CD4-positive, alpha-beta T cell treated with Interleukin-15 for 1 hour (primary cell): ENCODE results near the gene IL27RA.

ENCODE experiments used
- DNase-seq: peaks from one replicate; pipeline ENCODE4 v3.0.0-alpha.2; 2020

The IL27RA gene

DNA sequence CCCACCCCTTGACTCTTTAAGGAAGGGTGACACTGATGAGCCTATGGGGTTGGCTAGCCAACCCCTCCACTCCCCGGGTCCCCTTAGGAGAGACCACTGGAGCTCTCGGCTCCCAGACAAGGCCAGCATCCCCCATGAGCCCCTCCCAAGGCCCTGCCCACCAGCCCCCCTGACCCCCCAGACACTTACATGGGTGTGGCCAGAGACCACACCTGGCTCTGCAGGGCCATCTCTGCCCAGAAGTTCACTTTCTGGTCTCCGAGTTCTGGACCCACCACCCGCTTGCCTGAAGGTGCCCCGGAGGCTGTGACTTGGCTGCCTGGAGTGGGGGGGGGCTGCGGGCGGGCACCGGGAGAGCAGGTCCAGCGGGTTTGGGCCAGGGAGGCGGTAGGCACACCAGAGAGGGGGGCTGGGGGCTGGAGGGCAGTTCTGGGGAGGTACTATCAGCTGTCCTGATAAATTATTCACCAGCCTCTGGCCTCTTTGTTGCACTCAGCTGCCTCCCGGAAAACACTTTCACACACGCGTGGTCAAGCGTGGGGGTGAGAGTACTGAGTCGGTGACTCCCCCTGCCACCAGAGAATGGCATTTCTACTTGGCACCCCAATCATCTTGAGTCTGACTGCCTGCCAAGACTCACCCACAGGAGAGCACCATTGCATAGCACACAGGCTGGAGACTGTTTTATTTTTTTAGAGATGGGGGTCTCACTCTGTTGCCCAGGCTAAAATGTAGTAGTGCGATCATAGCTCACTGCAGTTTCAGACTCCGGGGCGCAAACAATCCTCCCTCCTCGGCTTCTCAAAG, 30.4 kb downstream of the IL27RA start, which contains the start of gene PALM3:
PALM3 (minus strand) TSS at position 326 of the 807 bp plus-strand sequence; CDS start at position 230, 96 bp downstream.
- no peak for DNase-seq

DNA sequence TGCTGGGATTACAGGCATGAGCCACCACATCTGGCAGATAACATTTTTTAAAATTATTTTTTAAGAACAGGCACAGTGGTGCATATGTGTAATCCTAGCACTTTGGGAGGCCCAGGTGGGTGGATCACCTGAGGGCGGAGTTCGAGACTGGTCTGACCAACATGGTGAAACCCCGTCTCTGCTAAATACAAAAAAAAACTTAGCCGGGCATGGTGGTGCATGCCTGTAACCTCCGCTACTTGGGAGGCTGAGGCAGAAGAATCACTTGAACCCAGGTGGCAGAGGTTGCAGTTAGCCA, 30.9 kb downstream of the IL27RA start:
- no peak for DNase-seq

DNA sequence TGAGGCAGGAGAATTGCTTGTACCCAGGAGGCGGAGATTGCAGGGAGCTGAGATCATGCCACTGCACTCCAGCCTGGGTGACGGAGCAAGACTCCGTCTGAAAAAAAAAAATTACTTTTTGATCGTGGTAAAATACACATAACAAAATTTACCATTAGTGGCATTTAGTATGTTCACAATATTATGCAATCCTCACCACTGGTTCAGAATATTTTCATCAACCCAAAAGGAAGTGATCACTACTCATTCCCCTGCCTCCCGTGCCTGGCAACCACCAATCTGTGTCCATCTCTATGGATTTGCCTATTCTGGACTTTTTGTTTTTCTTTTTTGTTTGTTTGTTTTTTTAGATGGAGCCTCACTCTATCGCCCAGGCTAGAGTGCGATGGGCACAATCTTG, 31.5 kb downstream of the IL27RA start:
- DNase-seq: no peak

DNA sequence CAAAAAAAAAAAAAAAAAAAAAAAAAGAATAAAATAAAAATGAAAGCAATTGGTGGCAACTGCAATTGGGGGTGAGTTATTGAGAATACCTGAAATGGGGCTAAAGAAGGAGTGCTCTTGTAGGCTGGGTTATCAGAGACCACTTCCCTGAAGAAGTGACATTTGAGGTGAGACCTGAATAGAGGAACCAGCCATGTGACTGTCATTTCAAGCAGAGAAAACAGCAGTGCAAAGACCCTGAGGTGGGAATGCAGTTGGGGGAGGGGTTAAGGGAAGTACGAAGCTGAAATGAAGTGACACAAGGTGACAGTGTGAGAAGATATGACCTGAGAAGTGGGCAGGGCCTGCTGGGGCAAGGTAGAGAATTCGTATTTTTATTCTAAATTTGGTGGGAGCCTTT, 34.6 kb downstream of the IL27RA start:
- DNase-seq: no peak

GRCh38 chr19:14070268-14071050, 38.9 kb downstream of the IL27RA start:
- DNase-seq: no peak

GRCh38 chr19:14072535-14073260, 41.1 kb downstream of the IL27RA start, which contains the start of gene MISP3:
Gene MISP3 (plus strand): TSS chr19:14072786. CDS start chr19:14073310, 524 bp downstream.
- peak; percentile 33 for DNase-seq

DNA sequence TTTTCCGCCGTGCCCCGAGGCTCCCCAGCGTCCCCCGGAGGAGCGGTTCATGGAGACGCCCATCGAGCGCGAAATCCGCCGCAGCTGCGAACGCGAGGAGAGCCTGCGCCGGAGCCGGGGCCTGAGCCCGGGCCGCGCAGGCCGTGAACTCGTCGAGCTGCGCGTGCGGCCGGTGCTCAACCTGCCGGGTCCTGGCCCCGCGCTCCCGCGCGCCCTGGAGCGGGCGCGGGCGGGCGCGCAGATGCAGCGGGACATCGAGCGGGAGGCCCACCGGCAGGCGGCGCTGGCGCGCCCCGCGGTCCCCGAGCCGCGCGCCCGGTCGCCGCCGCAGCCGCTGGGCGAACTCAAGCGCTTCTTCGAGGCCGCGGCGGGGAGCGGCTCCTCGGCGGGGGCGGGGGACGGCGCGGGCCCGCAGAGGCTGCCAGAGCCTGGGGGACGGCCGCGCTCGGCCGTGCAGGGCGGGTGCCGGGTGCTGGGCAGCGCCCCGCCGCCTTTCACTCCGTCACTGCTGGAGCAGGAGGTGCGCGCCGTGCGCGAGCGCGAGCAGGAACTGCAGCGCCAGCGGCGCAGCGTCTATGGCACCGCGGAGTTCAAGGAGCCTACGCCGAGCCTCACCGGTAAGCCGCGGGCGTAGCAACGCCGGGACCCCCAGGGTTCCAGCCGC, 41.8 kb downstream of the IL27RA start:
- DNase-seq: peak; percentile 73

GRCh38 chr19:14073925-14074838, 42.6 kb downstream of the IL27RA start:
- DNase-seq: no peak

GRCh38 chr19:14078411-14078810, 46.8 kb downstream of the IL27RA start:
- DNase-seq: no peak

DNA sequence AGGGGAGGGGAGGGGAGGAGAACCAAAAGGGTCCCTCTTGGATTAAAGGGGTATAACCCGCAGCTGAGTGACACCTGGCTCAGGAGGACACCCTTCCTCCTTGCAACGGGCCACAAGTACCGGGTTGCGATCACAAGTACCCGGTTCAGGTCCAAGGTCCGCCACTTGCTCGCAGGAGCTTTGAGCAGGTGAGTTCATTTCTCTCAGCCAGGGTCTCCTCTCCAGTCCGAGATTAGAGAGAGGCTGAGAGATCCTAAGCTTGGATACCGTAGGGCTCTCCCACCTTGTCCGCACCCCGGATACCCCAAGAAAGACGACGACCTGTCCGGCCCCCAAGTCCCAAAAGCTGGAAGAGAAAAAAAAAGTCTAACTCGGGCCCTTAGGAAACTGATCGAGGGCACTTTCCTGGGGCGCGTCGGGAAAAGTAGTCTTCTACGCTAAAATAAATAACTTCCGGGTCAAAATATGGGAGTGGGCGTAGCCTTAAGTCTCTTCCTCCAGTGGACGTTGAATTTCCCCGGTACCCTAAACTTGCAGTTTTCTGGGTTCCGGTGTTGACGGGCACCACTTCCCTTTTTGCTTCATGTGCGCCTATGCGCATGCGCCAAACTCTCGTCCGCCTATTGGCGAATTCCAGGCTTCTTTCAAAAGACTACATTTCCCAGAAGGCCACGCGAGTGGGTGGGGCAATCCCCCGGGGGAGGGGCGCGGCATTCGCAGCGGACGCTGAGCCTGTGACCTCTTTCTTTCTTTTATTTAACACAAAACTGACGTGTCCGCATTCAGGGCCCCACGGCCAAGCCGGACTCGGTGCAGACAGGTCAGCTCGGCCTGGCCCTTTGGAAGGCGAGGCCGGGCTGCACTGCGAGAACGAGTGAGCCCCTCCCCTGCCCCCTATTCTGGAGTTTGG, 49.6 kb downstream of the IL27RA start:
- DNase-seq: peak; percentile 99

DNA sequence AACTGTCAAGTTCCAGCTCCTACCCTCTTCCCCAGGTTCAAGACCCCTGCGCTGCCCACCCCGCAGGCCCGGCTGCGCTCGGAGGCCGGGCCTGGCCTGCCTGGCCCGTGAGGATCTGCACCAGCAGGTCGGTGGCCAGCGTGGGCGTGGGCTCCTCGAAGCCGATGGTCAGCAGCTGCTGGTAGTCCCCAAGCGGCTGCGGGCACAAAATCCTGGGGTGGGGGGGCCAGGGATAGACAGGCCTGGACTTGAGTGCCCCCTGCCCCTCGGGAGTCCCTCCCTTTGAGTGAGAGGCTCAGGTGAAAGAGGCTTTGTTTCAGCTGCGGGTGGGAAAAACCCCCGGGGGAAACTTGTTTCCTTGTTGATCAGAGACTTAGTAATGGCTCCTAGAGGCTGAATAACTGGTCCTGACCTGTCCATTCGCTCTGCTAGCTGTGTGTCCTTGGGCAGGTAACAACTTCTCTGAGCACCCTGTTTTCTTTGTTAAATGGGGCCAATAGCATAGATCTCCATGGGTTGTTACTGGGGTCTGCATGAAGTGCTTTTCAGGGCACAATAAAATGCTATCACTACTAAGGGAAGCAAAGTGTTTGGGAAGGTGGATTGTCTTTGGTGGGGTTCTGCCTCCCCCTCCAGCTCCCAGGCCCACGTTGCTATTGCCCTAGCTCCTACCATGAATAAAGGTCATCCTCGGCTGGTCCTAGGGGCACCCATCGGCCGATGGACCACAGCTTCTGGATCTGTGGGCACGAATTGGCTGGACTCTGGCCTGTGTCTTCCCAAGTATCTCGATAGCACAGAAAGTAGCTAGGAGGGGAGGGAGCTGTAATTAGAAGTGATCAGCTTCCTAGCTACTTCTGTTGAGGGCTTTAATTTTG, 50.5 kb downstream of the IL27RA start:
- DNase-seq: peak; percentile 48

DNA sequence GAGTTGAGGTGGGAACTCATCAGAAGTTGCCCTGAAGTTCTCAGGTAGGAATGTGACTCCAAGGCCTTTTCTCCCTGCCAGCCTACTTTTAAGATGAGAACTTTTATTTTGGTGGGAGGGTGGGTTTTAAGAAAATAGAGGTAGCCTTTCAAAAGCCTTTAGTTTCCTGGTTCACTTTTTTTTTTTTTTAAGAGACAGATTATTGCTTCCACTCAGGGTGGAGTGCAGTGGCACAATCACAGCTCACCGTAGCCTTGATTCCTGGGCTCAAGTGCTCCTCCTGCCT, 51.1 kb downstream of the IL27RA start:
- no peak for DNase-seq

DNA sequence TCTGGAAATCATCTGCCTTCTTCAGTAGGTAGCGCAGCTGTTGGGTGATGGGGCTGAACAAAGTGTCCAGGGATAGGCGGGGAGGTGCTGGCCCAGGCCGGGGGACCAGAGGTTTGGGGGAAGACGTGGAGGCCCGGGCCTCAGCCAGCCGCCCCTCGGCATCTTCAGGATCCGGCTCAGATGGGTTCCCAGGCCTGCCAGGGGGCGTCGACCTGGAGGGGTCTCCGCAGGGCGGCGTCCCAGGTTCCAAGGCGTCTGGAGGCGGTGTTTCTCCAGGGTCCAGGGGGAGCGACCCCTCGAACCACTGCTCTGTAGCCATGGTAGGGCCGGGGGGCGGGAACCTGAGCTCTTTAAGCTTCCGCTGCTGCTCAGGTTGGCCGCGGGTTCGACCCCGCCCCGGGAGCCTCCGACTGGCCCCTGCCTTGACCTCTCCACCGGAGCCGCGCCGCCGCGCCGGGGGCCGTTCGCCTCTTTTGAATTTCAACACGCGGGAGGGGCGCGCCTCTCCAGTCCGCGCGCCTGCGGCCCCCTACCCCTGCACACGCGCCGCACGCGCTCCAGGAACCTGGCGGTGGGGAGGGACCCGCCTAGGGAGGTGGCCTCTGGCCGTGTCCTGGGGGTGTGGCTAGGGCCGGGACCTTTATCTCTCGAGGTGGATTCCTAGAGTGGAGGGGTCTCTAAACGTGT, 53.9 kb downstream of the IL27RA start, which contains the start of gene C19orf67:
C19orf67 (minus strand) TSS at position 475 of the 687 bp plus-strand sequence; CDS start at position 319, 156 bp downstream.
- DNase-seq: no peak

DNA sequence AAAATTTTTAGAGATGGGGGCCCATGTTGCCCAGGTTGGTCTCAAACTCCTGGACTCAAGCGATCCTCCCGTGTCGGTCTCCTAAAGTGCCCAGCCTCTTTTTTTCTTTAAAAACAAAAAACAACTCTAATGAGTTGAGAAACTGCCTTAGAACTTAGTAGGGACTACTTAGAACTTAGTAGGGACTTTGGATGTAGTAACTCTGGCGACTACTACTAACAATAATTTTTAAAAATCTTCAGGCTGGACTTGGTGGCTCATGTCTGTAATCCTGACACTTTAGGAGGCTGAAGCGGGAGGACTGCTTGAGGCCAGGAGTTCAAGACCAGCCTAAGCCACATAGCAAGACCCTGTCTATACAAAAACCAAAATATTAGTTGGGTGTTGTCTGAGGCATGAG, 54.5 kb downstream of the IL27RA start:
- no peak for DNase-seq

- DNase-seq: no peak
Observed at GRCh38 chr19:14088634-14089411, 57.3 kb downstream of the IL27RA start.

DNA sequence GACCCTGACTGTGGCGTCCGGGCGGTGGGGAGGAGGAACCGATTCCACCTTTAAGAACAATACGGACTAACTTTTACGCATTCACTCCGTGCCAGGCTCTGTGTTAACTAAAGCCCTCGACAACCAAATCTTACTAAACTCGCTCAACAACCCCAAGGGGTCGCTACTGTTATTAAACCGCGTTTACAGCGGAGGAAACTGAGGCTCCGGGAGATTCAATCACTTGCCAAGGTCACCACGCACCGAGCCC, 57.8 kb downstream of the IL27RA start:
- no peak for DNase-seq

GRCh38 chr19:14089662-14090508, 58.3 kb downstream of the IL27RA start:
- peak; percentile 39 for DNase-seq
